HepG2 (cell line): ENCODE results near the gene PCED1B. TPM values are rescaled to one million over a fixed set of nuclear protein-coding genes. Genes with fewer than 3 reads are reported as not detected.

Source experiments
- AKNA ChIP-seq: sonication (generic); formaldehyde crosslinking; IDR thresholded peaks from 2 replicates; pipeline ENCODE4 v1.4.0; 2020; ENCODE audit warnings: missing genetic modification reagents, borderline replicate concordance
- ARNTL ChIP-seq: sonication (generic); formaldehyde crosslinking; IDR thresholded peaks from 2 replicates; pipeline ENCODE4 v1.4.0; 2020; ENCODE audit warnings: mild to moderate bottlenecking, missing genetic modification reagents
- FOSL2 ChIP-seq: sonication (generic); formaldehyde crosslinking; IDR thresholded peaks from 2 replicates; pipeline ENCODE4 v1.4.0; 2020; ENCODE audit warnings: missing genetic modification reagents
- IRF1 ChIP-seq: sonication (generic); formaldehyde crosslinking; IDR thresholded peaks from 2 replicates; pipeline ENCODE4 v1.4.0; 2020; ENCODE audit warnings: low read depth, mild to moderate bottlenecking, missing genetic modification reagents
- PAWR ChIP-seq: sonication (generic); formaldehyde crosslinking; IDR thresholded peaks from 2 replicates; pipeline ENCODE4 v1.4.0; 2020; ENCODE audit warnings: missing genetic modification reagents, mild to moderate bottlenecking, borderline replicate concordance
- POGK ChIP-seq: sonication (generic); formaldehyde crosslinking; conservative IDR thresholded peaks from 2 replicates; pipeline ENCODE4 v1.8.0; 2022; ENCODE audit warnings: mild to moderate bottlenecking, moderate library complexity, missing genetic modification reagents
- SNRNP70 ChIP-seq: fragments of 200-400 bp; formaldehyde crosslinking; IDR thresholded peaks from 2 replicates; pipeline ENCODE4 v1.6.1; 2017; ENCODE audit warnings: mild to moderate bottlenecking, low read depth, low read length, moderate library complexity
- USF2 ChIP-seq, 2 experiments: sonication (generic) in 1 of 2; formaldehyde crosslinking in 1 of 2; IDR thresholded peaks; 2 replicates each; pipeline versions ENCODE4 v1.5.1 to v1.6.1; 2011 to 2020; ENCODE audit warnings: borderline replicate concordance in 1 of 2, low read depth in 1 of 2, low read length in 1 of 2, mild to moderate bottlenecking in 1 of 2, missing genetic modification reagents in 1 of 2, moderate library complexity in 1 of 2
- ZMAT3 ChIP-seq: sonication (generic); formaldehyde crosslinking; conservative IDR thresholded peaks from 2 replicates; pipeline ENCODE4 v1.7.0; 2021; ENCODE audit warnings: missing genetic modification reagents
- ZNF367 ChIP-seq: sonication (generic); formaldehyde crosslinking; IDR thresholded peaks from 2 replicates; pipeline ENCODE4 v1.4.0; 2020; ENCODE audit warnings: missing genetic modification reagents, borderline replicate concordance
- ZNF547 ChIP-seq: sonication (generic); formaldehyde crosslinking; IDR thresholded peaks from 2 replicates; pipeline ENCODE4 v1.5.1; 2020; ENCODE audit warnings: mild to moderate bottlenecking, missing genetic modification reagents
- ZNF609 ChIP-seq: sonication (generic); formaldehyde crosslinking; IDR thresholded peaks from 2 replicates; pipeline ENCODE4 v1.4.0; 2020; ENCODE audit warnings: mild to moderate bottlenecking, missing genetic modification reagents, borderline replicate concordance
- polyA plus RNA-seq, 8 experiments: library from polyadenylated mRNA; depleted of rRNA in 3 of 8; stranded (reverse) in 7 of 8; unstranded in 1 of 8; fragments of >200 nt; fragmentation: Illumina TruSeq in 4 of 8; extraction: Trizol in 4 of 8; gene quantifications; 2 replicates each; pipeline versions ENCODE4 v1.2.1 to v1.2.3, GENCODE V29; 2011 to 2016; ENCODE audit warnings: low read depth in 4 of 8, missing spikeins in 1 of 8, mixed read lengths in 1 of 8; ENCODE audit not compliant: insufficient read depth in 1 of 8
- total RNA-seq, 5 experiments: library from RNA; depleted of rRNA; stranded (reverse); fragments of >200 nt; fragmentation: Illumina TruSeq; extraction: Trizol; gene quantifications; 2 replicates each; pipeline ENCODE4 v1.2.3, GENCODE V29; 2016; ENCODE audit warnings: low read depth in 1 of 5
- TF ChIP-seq, protein P1 (sequence below): IDR thresholded peaks from 2 replicates; pipeline ENCODE4 v1.6.1; 2016; ENCODE audit warnings: control low read depth

PCED1B gene
- total and polyA plus RNA-seq, 2 of the 13 experiments (the other 11 are each of a cell fraction or from before 2014, with no cell fraction given): 0.11 to 0.37 TPM

GRCh38 chr12:47223848-47224213 is 144.4 kb downstream of the PCED1B start (continued):
- TF ChIP-seq AKNA (CRISPR knock-in tag): no peak
- no peak for TF ChIP-seq USF2 (IDR thresholded peaks at IDR 0.05; ENCODE audit: low read depth, low read length)
- TF ChIP-seq USF2 (CRISPR knock-in tag; IDR thresholded peaks at IDR 0.05; ENCODE audit: borderline replicate concordance): no peak
- no peak for TF ChIP-seq ZNF367 (CRISPR knock-in tag)
- TF ChIP-seq POGK (CRISPR knock-in tag): no peak
- no peak for TF ChIP-seq ZMAT3 (CRISPR knock-in tag)
- TF ChIP-seq ZNF609 (CRISPR knock-in tag): no peak
- TF ChIP-seq IRF1 (CRISPR knock-in tag): no peak
- TF ChIP-seq, protein P1, sequence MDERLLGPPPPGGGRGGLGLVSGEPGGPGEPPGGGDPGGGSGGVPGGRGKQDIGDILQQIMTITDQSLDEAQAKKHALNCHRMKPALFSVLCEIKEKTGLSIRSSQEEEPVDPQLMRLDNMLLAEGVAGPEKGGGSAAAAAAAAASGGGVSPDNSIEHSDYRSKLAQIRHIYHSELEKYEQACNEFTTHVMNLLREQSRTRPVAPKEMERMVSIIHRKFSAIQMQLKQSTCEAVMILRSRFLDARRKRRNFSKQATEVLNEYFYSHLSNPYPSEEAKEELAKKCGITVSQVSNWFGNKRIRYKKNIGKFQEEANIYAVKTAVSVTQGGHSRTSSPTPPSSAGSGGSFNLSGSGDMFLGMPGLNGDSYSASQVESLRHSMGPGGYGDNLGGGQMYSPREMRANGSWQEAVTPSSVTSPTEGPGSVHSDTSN (CRISPR knock-in tag): no peak
- no peak for TF ChIP-seq PAWR (CRISPR knock-in tag)
- TF ChIP-seq ARNTL: no peak
- no peak for TF ChIP-seq ZNF547 (CRISPR knock-in tag)
- TF ChIP-seq SNRNP70: no peak
- TF ChIP-seq FOSL2 (CRISPR knock-in tag): no peak; the same call in 1 of the 2 replicates
